Fibroblast of lung (primary cell): ENCODE results near the gene NOS3. TPM values are rescaled to one million over a fixed set of nuclear protein-coding genes. Genes with fewer than 3 reads are reported as not detected.
A peak's percentile ranks its signal among the peaks of the same experiment; 100 is the strongest.

Experiments used
- DNase-seq, 2 donors: peaks; one replicate each; pipeline versions ENCODE4 v3.0.0 to v3.0.0-alpha.2; 2010; ENCODE audit warnings: low read depth in 2 of 2
- H2AFZ ChIP-seq: 2 replicates; pipeline ENCODE4 v1.5.1; 2012; ENCODE audit warnings: low read length, control low read depth, inconsistent platforms
- H3K27ac ChIP-seq: 2 replicates; pipeline ENCODE4 v1.5.1; 2011; ENCODE audit warnings: low read length, control low read depth; ENCODE audit not compliant: insufficient read depth
- H3K27me3 ChIP-seq: 2 replicates; pipeline ENCODE4 v1.5.1; 2011; ENCODE audit warnings: mild to moderate bottlenecking, low read length; ENCODE audit not compliant: control insufficient read depth, insufficient read depth
- H3K36me3 ChIP-seq: 2 replicates; pipeline ENCODE4 v1.5.1; 2011; ENCODE audit warnings: low read length; ENCODE audit not compliant: control insufficient read depth, insufficient read depth
- H3K4me1 ChIP-seq: 2 replicates; pipeline ENCODE4 v1.5.1; 2011; ENCODE audit warnings: low read length; ENCODE audit not compliant: control insufficient read depth, insufficient read depth; ENCODE audit errors: extremely low read depth
- H3K4me2 ChIP-seq: 2 replicates; pipeline ENCODE4 v1.5.1; 2011; ENCODE audit warnings: low read length, control low read depth; ENCODE audit not compliant: insufficient read depth; ENCODE audit errors: extremely low read depth
- H3K4me3 ChIP-seq, 4 experiments: fragments of 200-600 bp in 1 of 4; sonication (generic) in 1 of 4; replicated peaks in 1 of 4; 2 replicates each; pipeline ENCODE4 v1.5.1; 2011 to 2016; ENCODE audit warnings: low read length in 4 of 4, low read depth in 3 of 4, mild to moderate bottlenecking in 3 of 4, control low read depth in 2 of 4, inconsistent platforms in 1 of 4, mixed read lengths in 1 of 4; ENCODE audit not compliant: insufficient read depth in 1 of 4; ENCODE audit errors: control extremely low read depth in 1 of 4
- H3K79me2 ChIP-seq: 2 replicates; pipeline ENCODE4 v1.5.1; 2012; ENCODE audit warnings: mild to moderate bottlenecking, low read length, inconsistent platforms; ENCODE audit not compliant: control insufficient read depth, insufficient read depth
- H3K9ac ChIP-seq: 2 replicates; pipeline ENCODE4 v1.5.1; 2011; ENCODE audit warnings: mild to moderate bottlenecking, low read length, control low read depth; ENCODE audit not compliant: insufficient read depth
- H3K9me3 ChIP-seq: 2 replicates; pipeline ENCODE4 v1.5.1; 2012; ENCODE audit warnings: low read depth, low read length; ENCODE audit not compliant: control insufficient read depth, insufficient read depth
- H4K20me1 ChIP-seq: 2 replicates; pipeline ENCODE4 v1.5.1; 2011; ENCODE audit warnings: low read length; ENCODE audit not compliant: control insufficient read depth, insufficient read depth; ENCODE audit errors: extremely low read depth
- EZH2 ChIP-seq: IDR thresholded peaks from 2 replicates; pipeline ENCODE4 v1.5.1; 2012; ENCODE audit warnings: low read length, control low read depth, mild to moderate bottlenecking; ENCODE audit errors: missing control alignments
- polyA plus RNA-seq, 2 donors: library from polyadenylated mRNA; depleted of rRNA in 1 of 2; stranded (reverse) in 1 of 2; unstranded in 1 of 2; fragments of >200 nt; gene quantifications; 2 replicates each; pipeline ENCODE4 v1.2.1, GENCODE V29; 2011 to 2012; ENCODE audit warnings: missing spikeins in 1 of 2
- total RNA-seq: library from RNA; depleted of rRNA; stranded (reverse); fragments of >200 nt; gene quantifications from 2 replicates; pipeline ENCODE4 v1.2.1, GENCODE V29; 2014
- TF ChIP-seq, protein P1 (sequence below), 2 donors: IDR thresholded peaks in 1 of 2; conservative IDR thresholded peaks in 1 of 2; 1 replicate in 1 of 2; 2 replicates in 1 of 2; pipeline ENCODE4 v1.5.1; 2011 to 2012; ENCODE audit warnings: low read length in 2 of 2, control low read depth in 1 of 2, inconsistent platforms in 1 of 2, low read depth in 1 of 2, mild to moderate bottlenecking in 1 of 2

Gene NOS3
- total and polyA plus RNA-seq, 2 donors (not counting 1 experiment from before 2014, with no cell fraction given) = 0.12 to 0.50 TPM

- Histone ChIP-seq H3K27me3 (peaks cover 7% of the 10 kb centered on the region), H2AFZ (no peak overlapping the region), H3K4me2 (no peak overlapping the region), H3K4me1 (no peaks in the 10 kb centered on the region), H3K27ac (no peak overlapping the region), H3K36me3 (no peaks in the 10 kb centered on the region), H3K79me2 (no peaks in the 10 kb centered on the region), H4K20me1 (no peaks in the 10 kb centered on the region), H3K4me3 (no peak overlapping the region), H3K9me3 (no peaks in the 10 kb centered on the region), H3K9ac (no peak overlapping the region)
- no peak for DNase-seq
- TF ChIP-seq EZH2 = no peak
- TF ChIP-seq, protein P1, sequence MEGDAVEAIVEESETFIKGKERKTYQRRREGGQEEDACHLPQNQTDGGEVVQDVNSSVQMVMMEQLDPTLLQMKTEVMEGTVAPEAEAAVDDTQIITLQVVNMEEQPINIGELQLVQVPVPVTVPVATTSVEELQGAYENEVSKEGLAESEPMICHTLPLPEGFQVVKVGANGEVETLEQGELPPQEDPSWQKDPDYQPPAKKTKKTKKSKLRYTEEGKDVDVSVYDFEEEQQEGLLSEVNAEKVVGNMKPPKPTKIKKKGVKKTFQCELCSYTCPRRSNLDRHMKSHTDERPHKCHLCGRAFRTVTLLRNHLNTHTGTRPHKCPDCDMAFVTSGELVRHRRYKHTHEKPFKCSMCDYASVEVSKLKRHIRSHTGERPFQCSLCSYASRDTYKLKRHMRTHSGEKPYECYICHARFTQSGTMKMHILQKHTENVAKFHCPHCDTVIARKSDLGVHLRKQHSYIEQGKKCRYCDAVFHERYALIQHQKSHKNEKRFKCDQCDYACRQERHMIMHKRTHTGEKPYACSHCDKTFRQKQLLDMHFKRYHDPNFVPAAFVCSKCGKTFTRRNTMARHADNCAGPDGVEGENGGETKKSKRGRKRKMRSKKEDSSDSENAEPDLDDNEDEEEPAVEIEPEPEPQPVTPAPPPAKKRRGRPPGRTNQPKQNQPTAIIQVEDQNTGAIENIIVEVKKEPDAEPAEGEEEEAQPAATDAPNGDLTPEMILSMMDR (conservative IDR thresholded peaks at IDR 0.05 in 1 of 2, IDR thresholded peaks at IDR 0.05 in 1 of 2; ENCODE audit: low read depth in 1 of 2, low read length in 2 of 2) = no peak
Measured at GRCh38 chr7:151008143-151008510, 17.3 kb downstream of the NOS3 start.

GRCh38 chr7:151008511-151009323 lies 17.9 kb downstream of the NOS3 start:
- no peak overlapping the region for H3K4me2 ChIP-seq
- H3K79me2 ChIP-seq = no peaks in the 10 kb centered on the region
- no peak for TF ChIP-seq EZH2
- TF ChIP-seq, protein P1 (conservative IDR thresholded peaks at IDR 0.05 in 1 of 2, IDR thresholded peaks at IDR 0.05 in 1 of 2; ENCODE audit: low read depth in 1 of 2, low read length in 2 of 2) = peak; percentile 30 to 58
- peak overlapping the region in 1 of 4 experiments; percentile 38 for H3K4me3 ChIP-seq
- no peaks in the 10 kb centered on the region for H3K9me3 ChIP-seq
- no peaks in the 10 kb centered on the region for H3K36me3 ChIP-seq
- no peaks in the 10 kb centered on the region for H3K4me1 ChIP-seq
- no peak overlapping the region for H2AFZ ChIP-seq
- H4K20me1 ChIP-seq = no peaks in the 10 kb centered on the region
- no peak overlapping the region for H3K9ac ChIP-seq
- H3K27me3 ChIP-seq = peaks cover 8% of the 10 kb centered on the region
- no peak overlapping the region for H3K27ac ChIP-seq
- peak; percentile 25 to 39 for DNase-seq

DNA sequence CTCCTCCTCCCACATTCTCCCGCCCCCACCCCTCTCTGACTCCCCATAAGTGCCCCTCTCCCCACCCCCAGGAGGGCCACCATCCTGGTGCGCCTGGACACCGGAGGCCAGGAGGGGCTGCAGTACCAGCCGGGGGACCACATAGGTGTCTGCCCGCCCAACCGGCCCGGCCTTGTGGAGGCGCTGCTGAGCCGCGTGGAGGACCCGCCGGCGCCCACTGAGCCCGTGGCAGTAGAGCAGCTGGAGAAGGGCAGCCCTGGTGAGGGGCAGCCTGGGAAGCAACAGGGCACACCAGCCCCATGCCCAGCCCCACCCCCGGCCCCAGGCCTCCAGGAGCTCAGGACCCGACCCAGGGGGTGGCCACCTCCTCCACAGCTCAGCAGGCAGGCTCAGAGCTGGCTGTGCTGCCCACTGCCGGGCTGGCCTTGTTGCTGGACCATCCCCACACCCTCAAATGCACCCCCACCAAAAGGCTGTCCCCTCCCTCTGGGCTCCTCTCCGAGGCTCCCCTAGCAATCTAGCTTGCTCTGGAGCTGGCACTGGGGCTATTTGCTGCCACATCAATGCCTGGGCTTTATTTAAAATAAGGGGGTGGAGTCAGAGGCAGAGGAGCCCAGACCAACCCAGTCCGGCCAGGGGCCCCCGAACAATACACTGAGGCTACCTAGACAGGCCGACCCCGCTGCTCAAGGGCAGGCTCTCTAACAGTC lies 18.7 kb downstream of the NOS3 start:
- H3K9me3 ChIP-seq = no peaks in the 10 kb centered on the region
- no peaks in the 10 kb centered on the region for H3K79me2 ChIP-seq
- no peak overlapping the region for H3K4me3 ChIP-seq
- H3K27me3 ChIP-seq = peaks cover 8% of the 10 kb centered on the region
- H2AFZ ChIP-seq = no peak overlapping the region
- no peak overlapping the region for H3K9ac ChIP-seq
- H4K20me1 ChIP-seq = no peaks in the 10 kb centered on the region
- TF ChIP-seq, protein P1 (conservative IDR thresholded peaks at IDR 0.05 in 1 of 2, IDR thresholded peaks at IDR 0.05 in 1 of 2; ENCODE audit: low read depth in 1 of 2, low read length in 2 of 2) = no peak
- TF ChIP-seq EZH2 = no peak
- no peaks in the 10 kb centered on the region for H3K36me3 ChIP-seq
- H3K4me2 ChIP-seq = no peak overlapping the region
- H3K27ac ChIP-seq = no peak overlapping the region
- no peaks in the 10 kb centered on the region for H3K4me1 ChIP-seq
- no peak for DNase-seq
